A673 (cell line): ENCODE results near the gene GMDS. TPM values are rescaled to one million over a fixed set of nuclear protein-coding genes. Genes with fewer than 3 reads are reported as not detected.

Experiments
- BruUV-seq: library from RNA; stranded (reverse); fragments of 400-500 nt; replicated peaks from 2 replicates; lab custom pipeline; 2021; lab: Mats Ljungman, UMichigan
- CTCF ChIA-PET: fragments of 300-600 bp; sonication (Branson Sonifier 250); formaldehyde crosslinking; loops from one replicate; lab custom pipeline; 2022; ENCODE audit warnings: antibody characterized with exemption; lab: Charles Lee
- POLR2A ChIA-PET: fragments of 300-600 bp; sonication (Branson Sonifier 250); formaldehyde crosslinking; loops from one replicate; lab custom pipeline; 2022; ENCODE audit warnings: antibody characterized with exemption; ENCODE audit not compliant: low non-redundant PET; lab: Charles Lee
- DNase-seq: peaks from one replicate; pipeline ENCODE4 v3.0.0-alpha.2; 2015; ENCODE audit warnings: low spot score
- H3K27ac ChIP-seq: fragments of 200-600 bp; sonication (generic); 2 replicates; pipeline ENCODE4 v1.5.1; 2016; ENCODE audit warnings: mixed run types, low read depth, mild to moderate bottlenecking, mixed read lengths, antibody characterized with exemption, low read length; ENCODE audit not compliant: poor library complexity, severe bottlenecking
- H3K27me3 ChIP-seq: fragments of 200-600 bp; sonication (generic); replicated peaks from 2 replicates; pipeline ENCODE4 v1.6.1; 2017; ENCODE audit warnings: mixed run types, low read depth, mild to moderate bottlenecking, mixed read lengths, antibody characterized with exemption, low read length; ENCODE audit not compliant: insufficient read depth, poor library complexity
- H3K36me3 ChIP-seq: fragments of 200-600 bp; sonication (generic); 2 replicates; pipeline ENCODE4 v1.6.1; 2016; ENCODE audit warnings: mixed run types, mild to moderate bottlenecking, mixed read lengths, antibody characterized with exemption, low read length; ENCODE audit not compliant: insufficient read depth, poor library complexity, severe bottlenecking
- H3K4me1 ChIP-seq: fragments of 200-600 bp; sonication (generic); 2 replicates; pipeline ENCODE4 v1.6.1; 2017; ENCODE audit warnings: mixed run types, mild to moderate bottlenecking, mixed read lengths, antibody characterized with exemption, low read length; ENCODE audit not compliant: insufficient read depth, poor library complexity, severe bottlenecking
- H3K4me3 ChIP-seq: fragments of 200-600 bp; sonication (generic); 2 replicates; pipeline ENCODE4 v1.5.1; 2016; ENCODE audit warnings: low read depth, mixed run types, mild to moderate bottlenecking, mixed read lengths, low read length; ENCODE audit not compliant: poor library complexity, severe bottlenecking
- H3K9me3 ChIP-seq: fragments of 200-600 bp; sonication (generic); 2 replicates; pipeline ENCODE4 v1.6.1; 2016; ENCODE audit warnings: mixed run types, low read depth, mild to moderate bottlenecking, mixed read lengths, antibody characterized with exemption, low read length; ENCODE audit not compliant: poor library complexity, severe bottlenecking
- EZH2 ChIP-seq: fragments of 200-600 bp; sonication (generic); IDR thresholded peaks from 2 replicates; pipeline ENCODE4 v1.6.1; 2017; ENCODE audit warnings: borderline replicate concordance, low read depth, mild to moderate bottlenecking, mixed read lengths, antibody characterized with exemption, low read length; ENCODE audit not compliant: poor library complexity, severe bottlenecking
- intact Hi-C: fragments of 100-400 bp; cut with micrococcal nuclease; formaldehyde crosslinking; loops from one replicate; pipeline ENCODE4 v1.10.0; 2022; ENCODE audit not compliant: unreplicated experiment
- total RNA-seq: library from RNA; stranded (reverse); gene quantifications from 2 replicates; pipeline ENCODE4 v1.2.3, GENCODE V29; 2021
- TF ChIP-seq, protein P1 (sequence below): fragments of 300-800, 200-600 bp; sonication (generic); conservative IDR thresholded peaks from 2 replicates; pipeline ENCODE4 v1.5.1; 2017; ENCODE audit warnings: low read depth, mild to moderate bottlenecking, antibody characterized with exemption, low read length, moderate library complexity, mixed read lengths

Gene GMDS
- total RNA-seq, 1 experiment from 2014 or later: 15.2 TPM

DNA sequence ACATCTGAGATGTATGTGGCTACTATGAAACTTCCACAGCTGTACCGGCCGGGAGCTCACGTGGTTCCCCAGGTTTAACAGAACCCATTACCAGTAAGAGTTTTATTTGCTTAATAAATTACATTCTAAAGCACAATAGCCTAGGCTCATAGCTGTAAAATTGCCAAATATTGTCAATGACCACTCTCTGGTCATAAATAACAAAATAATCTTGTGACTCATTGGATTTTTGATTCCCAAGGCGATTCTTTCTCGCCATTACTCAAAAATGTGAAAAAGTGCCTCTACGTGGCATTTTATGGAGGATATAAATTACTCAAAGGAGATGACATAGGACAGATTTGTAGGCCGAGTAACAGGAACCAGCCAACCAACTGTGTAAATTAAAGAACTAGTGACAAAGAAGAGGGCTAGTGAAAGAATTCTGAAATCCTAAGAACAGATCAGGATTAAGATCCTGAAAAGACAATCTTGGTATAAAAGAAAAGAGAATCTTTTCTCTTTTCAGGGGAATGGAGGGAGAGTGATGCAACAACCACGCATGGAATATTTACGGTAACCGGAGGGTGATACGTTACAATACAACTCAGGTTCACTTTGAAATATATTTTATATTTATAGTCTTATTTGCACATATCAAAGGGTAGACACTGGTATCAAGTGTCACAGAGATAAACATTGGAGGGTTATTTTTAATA is 436.0 kb downstream of the GMDS start:
- Histone ChIP-seq H3K9me3 (no peaks in the 10 kb centered on the region), H3K27ac (no peak overlapping the region), H3K36me3 (no peaks in the 10 kb centered on the region), H3K4me1 (peaks cover 3% of the 10 kb centered on the region), H3K27me3 (no peaks in the 10 kb centered on the region), H3K4me3 (no peak overlapping the region)
- CTCF ChIA-PET: no interaction called here
- intact Hi-C loops: no loop called here
- POLR2A ChIA-PET: no interaction called here
- BruUV-seq: no TSS peak
- TF ChIP-seq, protein P1, sequence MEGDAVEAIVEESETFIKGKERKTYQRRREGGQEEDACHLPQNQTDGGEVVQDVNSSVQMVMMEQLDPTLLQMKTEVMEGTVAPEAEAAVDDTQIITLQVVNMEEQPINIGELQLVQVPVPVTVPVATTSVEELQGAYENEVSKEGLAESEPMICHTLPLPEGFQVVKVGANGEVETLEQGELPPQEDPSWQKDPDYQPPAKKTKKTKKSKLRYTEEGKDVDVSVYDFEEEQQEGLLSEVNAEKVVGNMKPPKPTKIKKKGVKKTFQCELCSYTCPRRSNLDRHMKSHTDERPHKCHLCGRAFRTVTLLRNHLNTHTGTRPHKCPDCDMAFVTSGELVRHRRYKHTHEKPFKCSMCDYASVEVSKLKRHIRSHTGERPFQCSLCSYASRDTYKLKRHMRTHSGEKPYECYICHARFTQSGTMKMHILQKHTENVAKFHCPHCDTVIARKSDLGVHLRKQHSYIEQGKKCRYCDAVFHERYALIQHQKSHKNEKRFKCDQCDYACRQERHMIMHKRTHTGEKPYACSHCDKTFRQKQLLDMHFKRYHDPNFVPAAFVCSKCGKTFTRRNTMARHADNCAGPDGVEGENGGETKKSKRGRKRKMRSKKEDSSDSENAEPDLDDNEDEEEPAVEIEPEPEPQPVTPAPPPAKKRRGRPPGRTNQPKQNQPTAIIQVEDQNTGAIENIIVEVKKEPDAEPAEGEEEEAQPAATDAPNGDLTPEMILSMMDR: no peak
- TF ChIP-seq EZH2: no peak
- DNase-seq: no peak

DNA sequence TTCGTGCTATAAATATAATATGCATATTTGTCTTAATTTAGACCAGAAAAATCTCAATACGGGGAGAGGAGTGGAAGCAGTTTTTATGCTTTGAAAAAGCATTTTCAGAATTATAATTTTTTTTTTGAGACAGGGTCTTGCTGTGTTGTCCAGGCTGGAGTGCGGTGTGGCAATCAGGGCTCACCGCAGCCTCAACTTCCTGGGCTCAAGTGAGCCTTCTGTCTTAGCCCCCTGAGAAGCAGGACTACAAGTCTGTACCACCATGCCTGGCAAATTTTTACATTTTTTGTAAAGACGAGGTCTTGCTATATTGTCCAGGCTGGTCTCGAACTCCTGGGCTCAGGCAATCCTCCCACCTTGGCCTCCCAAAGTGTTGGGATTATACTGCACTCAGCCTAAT is 438.5 kb downstream of the GMDS start:
- no peaks in the 10 kb centered on the region for H3K9me3 ChIP-seq
- intact Hi-C loops: no loop called here
- no peak overlapping the region for H3K4me3 ChIP-seq
- no peaks in the 10 kb centered on the region for H3K36me3 ChIP-seq
- CTCF ChIA-PET: no interaction called here
- TF ChIP-seq, protein P1: no peak
- H3K27ac ChIP-seq: no peak overlapping the region
- POLR2A ChIA-PET: no interaction called here
- no peaks in the 10 kb centered on the region for H3K27me3 ChIP-seq
- BruUV-seq: no TSS peak
- peaks cover 8% of the 10 kb centered on the region for H3K4me1 ChIP-seq
- no peak for DNase-seq

DNA sequence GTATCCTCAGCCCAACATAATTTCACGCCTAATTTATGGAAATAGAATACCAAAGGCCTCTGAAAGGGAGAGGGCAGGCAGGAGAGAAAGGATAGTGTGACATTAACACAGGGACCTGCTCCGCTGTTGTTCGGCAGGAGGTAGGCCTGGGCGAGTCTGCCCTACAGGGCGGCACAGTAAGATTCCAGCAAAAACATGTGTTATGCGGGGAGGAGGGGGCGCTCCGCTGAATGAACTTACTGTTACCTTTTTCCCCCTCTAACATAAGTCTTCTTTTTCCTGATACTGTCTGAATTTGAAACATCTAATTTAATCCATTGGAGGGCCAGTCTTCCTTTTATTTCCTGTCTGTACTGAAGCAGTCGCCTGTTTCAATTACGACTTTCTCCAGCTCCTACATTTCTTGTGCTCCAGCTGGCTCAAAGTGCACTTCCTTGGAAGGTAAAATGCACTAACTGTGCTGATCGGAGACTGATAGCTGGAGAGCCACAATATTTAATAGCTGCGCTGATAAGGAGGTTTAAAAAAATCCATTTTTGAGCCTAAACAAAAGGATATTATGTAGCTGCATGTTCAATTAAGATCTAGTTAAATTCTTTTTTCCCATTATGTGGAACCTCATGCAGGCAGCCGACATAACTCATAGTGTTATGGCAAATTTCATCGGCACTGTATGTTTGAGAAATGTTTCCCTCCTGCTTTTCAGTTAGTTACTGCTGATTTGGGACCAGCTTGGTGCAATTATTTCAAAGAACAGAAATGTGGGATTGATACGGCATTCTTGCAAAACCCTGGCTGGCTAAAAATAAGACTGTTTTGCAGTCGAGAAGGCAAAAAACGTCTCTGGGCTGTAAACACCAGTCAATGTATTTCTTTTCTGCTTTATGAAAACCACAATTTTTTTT is 442.7 kb downstream of the GMDS start:
- H3K4me1 ChIP-seq: peaks cover 5% of the 10 kb centered on the region
- H3K36me3 ChIP-seq: no peaks in the 10 kb centered on the region
- no TSS peak for BruUV-seq
- no peaks in the 10 kb centered on the region for H3K9me3 ChIP-seq
- POLR2A ChIA-PET: interaction anchor here (0.5 kb wide), 1 partner anchor 41 kb away, joined by 3 read pairs; no protein-coding TSS in a partner anchor
- DNase-seq: peak; percentile 50
- no peaks in the 10 kb centered on the region for H3K27me3 ChIP-seq
- intact Hi-C loops: no loop called here
- no peak overlapping the region for H3K27ac ChIP-seq
- CTCF ChIA-PET: no interaction called here
- no peak for TF ChIP-seq EZH2
- TF ChIP-seq, protein P1: no peak
- H3K4me3 ChIP-seq: peak overlapping the region; percentile 7
